MM.1S (cell line): ENCODE measurements around the gene MST1.

Experiments used
- DNase-seq: peaks from one replicate; pipeline ENCODE4 v3.0.0-alpha.2; 2015
- H2AFZ ChIP-seq: fragments of 300-600 bp; sonication (generic); 2 replicates; pipeline ENCODE4 v1.6.0; 2016; ENCODE audit warnings: antibody characterized with exemption, low read length
- H3F3A ChIP-seq: fragments of 300-600 bp; sonication (generic); 2 replicates; pipeline ENCODE4 v1.6.1; 2016; ENCODE audit warnings: mild to moderate bottlenecking, antibody characterized with exemption, low read length, moderate library complexity, mixed read lengths; ENCODE audit not compliant: insufficient read depth
- H3K27ac ChIP-seq: fragments of 300-600 bp; sonication (generic); 2 replicates; pipeline ENCODE4 v1.5.1; 2016; ENCODE audit warnings: mild to moderate bottlenecking, low read length
- H3K27me3 ChIP-seq: fragments of 300-600 bp; sonication (generic); replicated peaks from 2 replicates; pipeline ENCODE4 v1.6.0; 2016; ENCODE audit warnings: low read length; ENCODE audit not compliant: insufficient read depth
- H3K36me3 ChIP-seq: fragments of 300-600 bp; sonication (generic); replicated peaks from 2 replicates; pipeline ENCODE4 v1.6.1; 2016; ENCODE audit warnings: mild to moderate bottlenecking, low read length, mixed read lengths; ENCODE audit not compliant: insufficient read depth
- H3K4me1 ChIP-seq: fragments of 300-600 bp; sonication (generic); 2 replicates; pipeline ENCODE4 v1.6.1; 2016; ENCODE audit warnings: low read length, mixed read lengths
- H3K4me2 ChIP-seq: fragments of 300-600 bp; sonication (generic); 2 replicates; pipeline ENCODE4 v1.6.0; 2016; ENCODE audit warnings: low read depth, low read length
- H3K4me3 ChIP-seq: fragments of 300-600 bp; sonication (generic); 2 replicates; pipeline ENCODE4 v1.5.1; 2016; ENCODE audit warnings: low read length, mixed read lengths
- H3K79me2 ChIP-seq: fragments of 300-600 bp; sonication (generic); 2 replicates; pipeline ENCODE4 v1.6.1; 2016; ENCODE audit warnings: mixed run types, low read length, mixed read lengths
- H3K9ac ChIP-seq: fragments of 300-600 bp; sonication (generic); 2 replicates; pipeline ENCODE4 v1.6.1; 2016; ENCODE audit warnings: low read length, mixed read lengths
- H3K9me2 ChIP-seq: fragments of 300-600 bp; sonication (generic); replicated peaks from 2 replicates; pipeline ENCODE4 v1.6.1; 2016; ENCODE audit warnings: mild to moderate bottlenecking, low read length, mixed read lengths; ENCODE audit not compliant: insufficient read depth
- H3K9me3 ChIP-seq: fragments of 300-600 bp; sonication (generic); replicated peaks from 2 replicates; pipeline ENCODE4 v1.6.1; 2016; ENCODE audit warnings: mild to moderate bottlenecking, low read length, mixed read lengths; ENCODE audit not compliant: insufficient read depth
- H4K20me1 ChIP-seq: fragments of 300-600 bp; sonication (generic); 2 replicates; pipeline ENCODE4 v1.6.1; 2016; ENCODE audit warnings: mild to moderate bottlenecking, low read length, moderate library complexity, mixed read lengths; ENCODE audit not compliant: insufficient read depth
- EZH2 ChIP-seq: fragments of 300-600 bp; sonication (generic); optimal IDR thresholded peaks from 2 replicates; pipeline ENCODE3; 2017; ENCODE audit warnings: low read depth, mild to moderate bottlenecking, antibody characterized with exemption, low read length, mixed read lengths
- EZH2phosphoT487 ChIP-seq: fragments of 300-600 bp; sonication (generic); IDR thresholded peaks from 2 replicates; pipeline ENCODE4 v1.6.1; 2018; ENCODE audit warnings: antibody characterized with exemption, low read length
- TF ChIP-seq, protein P1 (sequence below): fragments of 300-600 bp; sonication (generic); IDR thresholded peaks from 2 replicates; pipeline ENCODE4 v1.5.1; 2016; ENCODE audit warnings: antibody characterized with exemption, low read length, mixed read lengths

MST1 gene

DNA sequence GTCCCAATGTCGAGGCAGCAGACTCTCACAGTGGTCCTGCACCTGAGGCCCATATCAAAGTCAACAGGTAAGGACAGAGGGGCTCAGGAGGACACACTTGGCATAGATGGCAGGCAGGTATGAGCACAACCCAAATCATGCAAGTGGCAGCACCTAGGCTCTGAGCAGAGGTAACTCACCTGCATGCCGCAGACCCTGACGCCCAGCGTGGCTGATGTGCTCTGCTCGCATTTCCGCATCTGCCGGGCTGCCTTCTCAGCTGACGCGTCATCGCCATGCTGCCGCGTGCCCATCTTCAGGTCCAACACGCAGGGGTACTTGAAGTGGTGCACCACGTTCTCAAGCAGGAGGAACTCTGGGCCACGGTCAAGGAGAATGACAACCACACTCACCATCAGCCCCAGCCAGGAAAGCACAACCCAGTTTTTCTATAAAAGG, 38.7 kb upstream of the MST1 start:
- H3K79me2 ChIP-seq = peaks cover 10% of the 10 kb centered on the region
- H3K36me3 ChIP-seq = no peaks in the 10 kb centered on the region; the same call in 1 of the 2 replicates
- H3K4me3 ChIP-seq = no peak overlapping the region
- H3K4me2 ChIP-seq = no peak overlapping the region
- no peak for DNase-seq
- H2AFZ ChIP-seq = no peak overlapping the region
- no peaks in the 10 kb centered on the region for H3K9me2 ChIP-seq
- TF ChIP-seq, protein P1, sequence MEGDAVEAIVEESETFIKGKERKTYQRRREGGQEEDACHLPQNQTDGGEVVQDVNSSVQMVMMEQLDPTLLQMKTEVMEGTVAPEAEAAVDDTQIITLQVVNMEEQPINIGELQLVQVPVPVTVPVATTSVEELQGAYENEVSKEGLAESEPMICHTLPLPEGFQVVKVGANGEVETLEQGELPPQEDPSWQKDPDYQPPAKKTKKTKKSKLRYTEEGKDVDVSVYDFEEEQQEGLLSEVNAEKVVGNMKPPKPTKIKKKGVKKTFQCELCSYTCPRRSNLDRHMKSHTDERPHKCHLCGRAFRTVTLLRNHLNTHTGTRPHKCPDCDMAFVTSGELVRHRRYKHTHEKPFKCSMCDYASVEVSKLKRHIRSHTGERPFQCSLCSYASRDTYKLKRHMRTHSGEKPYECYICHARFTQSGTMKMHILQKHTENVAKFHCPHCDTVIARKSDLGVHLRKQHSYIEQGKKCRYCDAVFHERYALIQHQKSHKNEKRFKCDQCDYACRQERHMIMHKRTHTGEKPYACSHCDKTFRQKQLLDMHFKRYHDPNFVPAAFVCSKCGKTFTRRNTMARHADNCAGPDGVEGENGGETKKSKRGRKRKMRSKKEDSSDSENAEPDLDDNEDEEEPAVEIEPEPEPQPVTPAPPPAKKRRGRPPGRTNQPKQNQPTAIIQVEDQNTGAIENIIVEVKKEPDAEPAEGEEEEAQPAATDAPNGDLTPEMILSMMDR = no peak
- no peak for TF ChIP-seq EZH2phosphoT487
- TF ChIP-seq EZH2 = no peak
- H3K9me3 ChIP-seq = no peaks in the 10 kb centered on the region
- no peaks in the 10 kb centered on the region for H4K20me1 ChIP-seq
- H3K27me3 ChIP-seq = no peaks in the 10 kb centered on the region
- H3K9ac ChIP-seq = no peak overlapping the region
- H3K4me1 ChIP-seq = peaks cover 9% of the 10 kb centered on the region
- peaks cover 16% of the 10 kb centered on the region for H3F3A ChIP-seq
- H3K27ac ChIP-seq = no peak overlapping the region

DNA sequence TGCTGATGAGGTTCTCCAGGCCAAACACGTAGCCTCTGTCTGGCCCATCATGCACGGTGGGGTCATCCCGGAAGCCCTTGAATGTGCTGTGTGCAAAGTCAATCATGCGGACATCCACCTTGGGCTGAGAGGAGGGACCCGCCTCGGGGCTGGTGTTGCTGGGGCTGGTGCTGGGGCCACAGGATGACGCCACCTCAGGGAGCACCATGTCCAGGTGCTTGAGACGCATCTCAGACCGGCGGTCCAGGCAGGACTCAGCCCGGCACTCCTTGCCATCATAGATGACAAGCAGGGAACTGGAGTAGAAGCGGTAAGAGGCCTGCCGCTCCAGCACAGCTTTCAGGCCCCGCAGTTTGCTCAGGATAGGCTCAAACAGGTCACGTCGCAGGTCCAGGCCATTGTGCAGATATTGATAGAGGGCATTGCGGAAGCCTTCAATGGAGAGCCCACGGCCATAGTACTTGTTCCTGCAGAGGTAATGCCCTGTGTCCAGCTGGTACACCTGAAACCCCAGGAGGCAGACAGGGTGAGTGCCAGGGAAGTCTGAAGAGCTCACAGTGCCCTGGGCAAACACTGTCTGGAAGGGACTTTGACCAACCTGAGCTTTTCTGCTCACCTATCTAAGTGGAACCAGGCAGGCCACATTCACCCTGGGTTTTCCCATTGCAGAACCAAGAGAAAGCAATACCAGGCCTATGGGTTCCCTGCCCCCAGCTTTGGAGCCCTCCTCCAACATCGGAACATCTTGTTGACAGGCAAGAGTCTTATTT, 38.1 kb upstream of the MST1 start:
- Histone ChIP-seq H3K4me2 (no peak overlapping the region), H3K9me2 (no peaks in the 10 kb centered on the region), H3K4me3 (no peak overlapping the region), H3F3A (peaks cover 16% of the 10 kb centered on the region), H3K9me3 (no peaks in the 10 kb centered on the region), H3K4me1 (peaks cover 14% of the 10 kb centered on the region), H3K27ac (no peak overlapping the region), H3K36me3 (no peaks in the 10 kb centered on the region; the same call in 1 of the 2 replicates), H3K27me3 (no peaks in the 10 kb centered on the region), H4K20me1 (no peaks in the 10 kb centered on the region), H3K79me2 (peaks cover 14% of the 10 kb centered on the region), H3K9ac (no peak overlapping the region), H2AFZ (no peak overlapping the region)
- DNase-seq = no peak
- TF ChIP-seq EZH2 (no peak), EZH2phosphoT487 (no peak)
- TF ChIP-seq, protein P1 = no peak

DNA sequence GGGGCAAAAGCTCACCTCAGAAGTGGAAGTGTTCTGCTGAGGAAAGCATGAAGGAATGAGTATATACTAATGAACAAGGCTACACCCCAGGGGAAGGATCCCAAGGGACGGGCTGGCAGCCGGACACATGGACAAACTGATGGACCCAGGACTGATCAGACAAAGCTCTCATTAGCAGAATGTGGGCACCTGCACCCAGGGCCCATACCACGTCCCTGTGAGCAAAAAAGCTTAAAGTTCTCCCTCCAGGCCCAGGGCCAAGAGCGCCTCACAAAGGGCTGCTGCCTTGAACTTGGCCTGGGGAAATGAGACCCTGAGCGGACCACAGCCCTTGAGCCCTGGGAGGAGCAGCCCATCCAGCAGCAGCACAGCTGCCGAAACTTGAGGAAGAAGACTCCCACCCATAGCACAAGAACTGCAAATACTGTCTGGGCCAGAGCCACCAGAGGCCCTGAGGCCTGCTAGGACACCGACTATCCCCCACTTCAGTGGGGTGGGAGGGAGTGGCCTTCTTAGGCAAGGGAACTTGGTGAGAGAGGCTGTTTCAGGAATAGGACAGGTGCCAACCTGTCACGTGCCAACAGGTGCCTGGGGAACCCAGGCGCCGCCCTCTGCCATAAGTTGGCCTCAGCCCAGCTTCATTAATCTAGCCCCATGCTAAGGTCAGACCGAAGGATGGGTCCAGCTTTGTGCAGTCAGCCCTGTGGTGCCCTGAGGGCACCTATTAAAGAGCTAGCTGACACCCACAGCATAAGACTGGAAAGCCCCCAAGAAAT, 36.8 kb upstream of the MST1 start:
- Histone ChIP-seq H3K9ac (no peak overlapping the region), H3K27me3 (no peaks in the 10 kb centered on the region), H3K4me1 (peaks cover 14% of the 10 kb centered on the region), H3F3A (peaks cover 16% of the 10 kb centered on the region), H3K36me3 (no peaks in the 10 kb centered on the region), H3K27ac (peak overlapping the region; percentile 99; the same call in 1 of the 2 replicates), H2AFZ (no peak overlapping the region), H4K20me1 (no peaks in the 10 kb centered on the region), H3K79me2 (peaks cover 26% of the 10 kb centered on the region), H3K9me2 (no peaks in the 10 kb centered on the region), H3K4me3 (no peak overlapping the region), H3K9me3 (no peaks in the 10 kb centered on the region), H3K4me2 (no peak overlapping the region)
- TF ChIP-seq, protein P1 = no peak
- TF ChIP-seq EZH2phosphoT487 (no peak), EZH2 (no peak)
- no peak for DNase-seq
